ENCODE results near the gene OSBPL8. TPM values are rescaled to one million over a fixed set of nuclear protein-coding genes. Genes with fewer than 3 reads are reported as not detected.

Gene OSBPL8
- total RNA-seq, 3 donors from 2014 or later, result 77.6 to 89.1 (median 87.2) TPM

DNA sequence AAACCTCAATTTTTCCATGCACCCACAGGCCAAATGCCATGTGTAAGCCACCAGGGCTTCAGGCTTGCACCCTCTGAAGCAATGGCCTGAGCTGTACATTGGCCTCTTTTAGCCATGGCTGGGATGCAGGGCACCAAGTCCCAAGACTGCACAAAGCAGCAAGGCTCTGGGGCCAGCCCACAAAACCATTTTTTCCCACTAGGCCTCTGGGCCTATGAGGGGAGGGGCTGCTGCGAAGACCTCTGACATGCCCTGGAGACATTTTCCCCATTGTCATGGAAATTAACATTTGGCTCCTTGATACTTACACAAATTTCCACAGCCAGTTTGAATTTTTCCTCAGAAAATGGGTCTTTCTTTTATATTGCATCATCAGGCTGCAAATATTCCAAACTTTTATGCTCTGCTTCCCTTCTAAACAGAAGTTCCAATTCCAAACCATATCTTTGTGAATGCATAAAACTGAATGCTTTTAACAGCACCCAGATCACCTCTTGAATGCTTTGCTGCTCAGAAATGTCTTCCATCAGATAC, 14.3 kb upstream of the OSBPL8 start:
- H3K9me3 ChIP-seq, result no peaks in the 10 kb centered on the region
- H3K36me3 ChIP-seq, result no peaks in the 10 kb centered on the region
- no peaks in the 10 kb centered on the region for H3K4me1 ChIP-seq
- intact Hi-C loops (cut with DNase I; ENCODE audit: low total_unique reads), result loop anchor here (5.0 kb wide), 1 partner anchor 203 kb away; no protein-coding TSS in a partner anchor
- no peak for TF ChIP-seq POLR2A (IDR thresholded peaks at IDR 0.05)
- TF ChIP-seq POLR2AphosphoS5 (IDR thresholded peaks at IDR 0.05), result no peak
- no peak for TF ChIP-seq CTCF (IDR thresholded peaks at IDR 0.05)
- H3K4me3 ChIP-seq, result no peak overlapping the region
- DNase-seq (ENCODE audit: low spot score in 2 of 2), result no peak
- H3K27ac ChIP-seq, result no peak overlapping the region
- H3K27me3 ChIP-seq, result no peaks in the 10 kb centered on the region

DNA sequence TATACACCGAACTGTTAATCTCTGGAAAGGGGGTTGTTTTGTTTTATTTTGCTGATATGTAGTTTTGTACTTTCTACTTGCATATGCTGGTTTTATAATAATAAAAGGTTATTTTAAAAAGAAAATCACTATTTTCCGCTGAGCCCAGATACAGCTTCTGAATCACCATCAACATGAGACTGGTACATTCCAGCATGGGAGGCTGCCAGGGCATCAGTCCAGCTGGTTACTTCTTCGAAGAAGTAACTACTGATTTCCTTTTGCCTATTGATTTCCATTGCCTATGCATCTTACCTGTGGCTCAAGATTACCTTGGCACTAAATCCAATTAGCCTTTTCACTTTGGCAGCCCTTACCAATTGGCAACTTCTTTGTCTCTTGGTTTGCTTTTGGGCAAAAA, 11.7 kb upstream of the OSBPL8 start:
- DNase-seq (ENCODE audit: low spot score in 2 of 2), result no peak
- no peaks in the 10 kb centered on the region for H3K4me1 ChIP-seq
- intact Hi-C loops (cut with DNase I; ENCODE audit: low total_unique reads), result loop anchor here (5.0 kb wide), 1 partner anchor 206 kb away; no protein-coding TSS in a partner anchor

DNA sequence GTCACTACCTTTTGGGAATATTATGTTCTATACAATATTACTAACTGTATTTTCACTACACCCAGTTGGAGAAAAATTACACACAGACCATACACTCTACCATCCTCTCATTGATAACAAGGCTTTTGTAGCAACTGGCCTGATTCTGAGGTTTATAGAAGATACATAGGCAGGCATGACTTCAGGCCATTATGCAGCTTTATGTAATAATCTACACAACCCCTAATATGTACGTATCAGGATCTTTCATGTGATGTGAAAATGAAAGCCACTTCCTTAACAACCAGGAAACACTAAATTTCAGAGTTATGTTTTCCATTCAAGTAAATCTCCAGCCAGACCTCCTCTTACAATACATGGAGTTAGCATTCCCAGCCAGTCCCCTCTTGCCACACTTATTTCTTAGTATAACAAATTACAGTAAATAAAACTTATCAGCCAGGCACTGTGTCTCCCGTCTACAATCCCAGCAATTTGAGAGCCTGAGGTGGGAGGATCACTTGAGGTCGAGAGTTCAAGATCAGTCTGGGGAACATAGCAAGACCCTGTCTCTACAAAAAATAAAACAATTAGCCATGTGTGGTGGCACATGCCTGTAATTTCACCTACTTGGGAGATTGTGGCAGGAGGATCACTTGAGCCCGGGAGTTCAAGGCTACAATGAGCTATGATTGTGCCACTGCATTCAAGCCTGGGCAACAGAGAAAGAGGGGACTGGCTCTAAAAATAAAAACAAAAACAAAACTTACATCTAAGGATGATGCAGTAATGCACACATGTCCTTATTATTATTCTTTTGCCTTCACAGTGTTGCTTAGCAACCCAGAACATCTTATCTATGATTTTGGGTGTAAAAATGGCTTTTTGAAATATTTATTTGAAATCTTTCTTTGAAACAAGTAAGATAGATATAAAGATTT, 10.4 kb upstream of the OSBPL8 start:
- DNase-seq (ENCODE audit: low spot score in 2 of 2), result no peak

More for the DNA sequence above, 11.7 kb upstream of the OSBPL8 start:
- H3K27ac ChIP-seq, result no peak overlapping the region
- no peak overlapping the region for H3K4me3 ChIP-seq
- no peaks in the 10 kb centered on the region for H3K36me3 ChIP-seq
- TF ChIP-seq POLR2A (IDR thresholded peaks at IDR 0.05), result no peak
- no peak for TF ChIP-seq POLR2AphosphoS5 (IDR thresholded peaks at IDR 0.05)
- no peak for TF ChIP-seq CTCF (IDR thresholded peaks at IDR 0.05)
- H3K9me3 ChIP-seq, result no peaks in the 10 kb centered on the region
- H3K27me3 ChIP-seq, result no peaks in the 10 kb centered on the region

GRCh38 chr12:76568888-76569551, 9.4 kb upstream of the OSBPL8 start:
- Histone ChIP-seq H3K4me3 (no peak overlapping the region), H3K9me3 (no peaks in the 10 kb centered on the region), H3K4me1 (no peaks in the 10 kb centered on the region), H3K36me3 (no peaks in the 10 kb centered on the region), H3K27me3 (no peaks in the 10 kb centered on the region), H3K27ac (no peak overlapping the region)
- DNase-seq (ENCODE audit: low spot score in 2 of 2), result no peak
- intact Hi-C loops (cut with DNase I; ENCODE audit: low total_unique reads), result no loop called here
- TF ChIP-seq CTCF (IDR thresholded peaks at IDR 0.05) (no peak), POLR2A (IDR thresholded peaks at IDR 0.05) (no peak)

More for the DNA sequence above, 10.4 kb upstream of the OSBPL8 start:
- Histone ChIP-seq H3K9me3 (no peaks in the 10 kb centered on the region), H3K36me3 (no peaks in the 10 kb centered on the region), H3K4me1 (no peaks in the 10 kb centered on the region), H3K27me3 (no peaks in the 10 kb centered on the region), H3K4me3 (no peak overlapping the region), H3K27ac (no peak overlapping the region)
- intact Hi-C loops (cut with DNase I; ENCODE audit: low total_unique reads), result loop anchor here (5.0 kb wide), 1 partner anchor 207 kb away; no protein-coding TSS in a partner anchor
- TF ChIP-seq CTCF (IDR thresholded peaks at IDR 0.05) (no peak), POLR2AphosphoS5 (IDR thresholded peaks at IDR 0.05) (no peak), POLR2A (IDR thresholded peaks at IDR 0.05) (no peak)

Measured in breast epithelium (tissue), 4 donors.